Fibroblast of lung (primary cell): Measurements from ENCODE around the gene RIC8B. TPM values are rescaled to one million over a fixed set of nuclear protein-coding genes. Genes with fewer than 3 reads are reported as not detected.

Source experiments
- DNase-seq, 2 donors: peaks; one replicate each; pipeline versions ENCODE4 v3.0.0 to v3.0.0-alpha.2; 2010; ENCODE audit warnings: low read depth in 2 of 2
- H2AFZ ChIP-seq: 2 replicates; pipeline ENCODE4 v1.5.1; 2012; ENCODE audit warnings: low read length, control low read depth, inconsistent platforms
- H3K27ac ChIP-seq: 2 replicates; pipeline ENCODE4 v1.5.1; 2011; ENCODE audit warnings: low read length, control low read depth; ENCODE audit not compliant: insufficient read depth
- H3K27me3 ChIP-seq: 2 replicates; pipeline ENCODE4 v1.5.1; 2011; ENCODE audit warnings: mild to moderate bottlenecking, low read length; ENCODE audit not compliant: control insufficient read depth, insufficient read depth
- H3K36me3 ChIP-seq: 2 replicates; pipeline ENCODE4 v1.5.1; 2011; ENCODE audit warnings: low read length; ENCODE audit not compliant: control insufficient read depth, insufficient read depth
- H3K4me1 ChIP-seq: 2 replicates; pipeline ENCODE4 v1.5.1; 2011; ENCODE audit warnings: low read length; ENCODE audit not compliant: control insufficient read depth, insufficient read depth; ENCODE audit errors: extremely low read depth
- H3K4me2 ChIP-seq: 2 replicates; pipeline ENCODE4 v1.5.1; 2011; ENCODE audit warnings: low read length, control low read depth; ENCODE audit not compliant: insufficient read depth; ENCODE audit errors: extremely low read depth
- H3K4me3 ChIP-seq, 4 experiments: fragments of 200-600 bp in 1 of 4; sonication (generic) in 1 of 4; replicated peaks in 1 of 4; 2 replicates each; pipeline ENCODE4 v1.5.1; 2011 to 2016; ENCODE audit warnings: low read length in 4 of 4, low read depth in 3 of 4, mild to moderate bottlenecking in 3 of 4, control low read depth in 2 of 4, inconsistent platforms in 1 of 4, mixed read lengths in 1 of 4; ENCODE audit not compliant: insufficient read depth in 1 of 4; ENCODE audit errors: control extremely low read depth in 1 of 4
- H3K79me2 ChIP-seq: 2 replicates; pipeline ENCODE4 v1.5.1; 2012; ENCODE audit warnings: mild to moderate bottlenecking, low read length, inconsistent platforms; ENCODE audit not compliant: control insufficient read depth, insufficient read depth
- H3K9ac ChIP-seq: 2 replicates; pipeline ENCODE4 v1.5.1; 2011; ENCODE audit warnings: mild to moderate bottlenecking, low read length, control low read depth; ENCODE audit not compliant: insufficient read depth
- H3K9me3 ChIP-seq: 2 replicates; pipeline ENCODE4 v1.5.1; 2012; ENCODE audit warnings: low read depth, low read length; ENCODE audit not compliant: control insufficient read depth, insufficient read depth
- H4K20me1 ChIP-seq: 2 replicates; pipeline ENCODE4 v1.5.1; 2011; ENCODE audit warnings: low read length; ENCODE audit not compliant: control insufficient read depth, insufficient read depth; ENCODE audit errors: extremely low read depth
- EZH2 ChIP-seq: IDR thresholded peaks from 2 replicates; pipeline ENCODE4 v1.5.1; 2012; ENCODE audit warnings: low read length, control low read depth, mild to moderate bottlenecking; ENCODE audit errors: missing control alignments
- polyA plus RNA-seq, 2 donors: library from polyadenylated mRNA; depleted of rRNA in 1 of 2; stranded (reverse) in 1 of 2; unstranded in 1 of 2; fragments of >200 nt; gene quantifications; 2 replicates each; pipeline ENCODE4 v1.2.1, GENCODE V29; 2011 to 2012; ENCODE audit warnings: missing spikeins in 1 of 2
- total RNA-seq: library from RNA; depleted of rRNA; stranded (reverse); fragments of >200 nt; gene quantifications from 2 replicates; pipeline ENCODE4 v1.2.1, GENCODE V29; 2014
- TF ChIP-seq, protein P1 (sequence below), 2 donors: IDR thresholded peaks in 1 of 2; conservative IDR thresholded peaks in 1 of 2; 1 replicate in 1 of 2; 2 replicates in 1 of 2; pipeline ENCODE4 v1.5.1; 2011 to 2012; ENCODE audit warnings: low read length in 2 of 2, control low read depth in 1 of 2, inconsistent platforms in 1 of 2, low read depth in 1 of 2, mild to moderate bottlenecking in 1 of 2

RIC8B gene
- total and polyA plus RNA-seq, 2 donors (not counting 1 experiment from before 2014, with no cell fraction given), result 9.2 to 11.6 TPM

DNA sequence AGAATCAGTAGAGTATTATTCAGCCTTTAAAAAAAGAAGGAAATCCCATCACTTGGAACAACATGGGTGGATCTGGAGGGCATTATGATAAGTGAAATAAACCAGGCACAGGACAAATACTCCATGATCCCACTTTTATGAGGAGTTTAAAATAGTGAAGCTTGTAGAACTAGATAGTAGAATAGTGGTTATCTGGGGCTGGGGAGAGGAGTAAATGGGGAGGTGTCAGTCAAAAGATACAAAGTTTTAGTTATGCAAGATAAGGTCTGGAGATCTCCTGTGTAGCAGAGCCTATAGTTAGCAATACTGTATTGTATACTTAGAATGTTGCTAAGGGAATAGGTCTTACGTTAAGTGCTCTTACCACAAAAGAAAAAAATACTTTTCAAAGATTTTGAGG, 64.9 kb downstream of the RIC8B start:
- no peak overlapping the region for H3K4me2 ChIP-seq
- no peak overlapping the region for H3K27ac ChIP-seq
- no peak overlapping the region for H3K9ac ChIP-seq
- no peak overlapping the region for H2AFZ ChIP-seq
- no peaks in the 10 kb centered on the region for H3K27me3 ChIP-seq
- H3K9me3 ChIP-seq, result no peaks in the 10 kb centered on the region
- no peak for TF ChIP-seq EZH2
- TF ChIP-seq, protein P1, sequence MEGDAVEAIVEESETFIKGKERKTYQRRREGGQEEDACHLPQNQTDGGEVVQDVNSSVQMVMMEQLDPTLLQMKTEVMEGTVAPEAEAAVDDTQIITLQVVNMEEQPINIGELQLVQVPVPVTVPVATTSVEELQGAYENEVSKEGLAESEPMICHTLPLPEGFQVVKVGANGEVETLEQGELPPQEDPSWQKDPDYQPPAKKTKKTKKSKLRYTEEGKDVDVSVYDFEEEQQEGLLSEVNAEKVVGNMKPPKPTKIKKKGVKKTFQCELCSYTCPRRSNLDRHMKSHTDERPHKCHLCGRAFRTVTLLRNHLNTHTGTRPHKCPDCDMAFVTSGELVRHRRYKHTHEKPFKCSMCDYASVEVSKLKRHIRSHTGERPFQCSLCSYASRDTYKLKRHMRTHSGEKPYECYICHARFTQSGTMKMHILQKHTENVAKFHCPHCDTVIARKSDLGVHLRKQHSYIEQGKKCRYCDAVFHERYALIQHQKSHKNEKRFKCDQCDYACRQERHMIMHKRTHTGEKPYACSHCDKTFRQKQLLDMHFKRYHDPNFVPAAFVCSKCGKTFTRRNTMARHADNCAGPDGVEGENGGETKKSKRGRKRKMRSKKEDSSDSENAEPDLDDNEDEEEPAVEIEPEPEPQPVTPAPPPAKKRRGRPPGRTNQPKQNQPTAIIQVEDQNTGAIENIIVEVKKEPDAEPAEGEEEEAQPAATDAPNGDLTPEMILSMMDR (conservative IDR thresholded peaks at IDR 0.05 in 1 of 2, IDR thresholded peaks at IDR 0.05 in 1 of 2; ENCODE audit: low read depth in 1 of 2, low read length in 2 of 2), result no peak
- no peaks in the 10 kb centered on the region for H4K20me1 ChIP-seq
- no peaks in the 10 kb centered on the region for H3K79me2 ChIP-seq
- peaks cover 2% of the 10 kb centered on the region for H3K36me3 ChIP-seq
- no peak for DNase-seq
- H3K4me1 ChIP-seq, result no peaks in the 10 kb centered on the region
- no peak overlapping the region for H3K4me3 ChIP-seq

DNA sequence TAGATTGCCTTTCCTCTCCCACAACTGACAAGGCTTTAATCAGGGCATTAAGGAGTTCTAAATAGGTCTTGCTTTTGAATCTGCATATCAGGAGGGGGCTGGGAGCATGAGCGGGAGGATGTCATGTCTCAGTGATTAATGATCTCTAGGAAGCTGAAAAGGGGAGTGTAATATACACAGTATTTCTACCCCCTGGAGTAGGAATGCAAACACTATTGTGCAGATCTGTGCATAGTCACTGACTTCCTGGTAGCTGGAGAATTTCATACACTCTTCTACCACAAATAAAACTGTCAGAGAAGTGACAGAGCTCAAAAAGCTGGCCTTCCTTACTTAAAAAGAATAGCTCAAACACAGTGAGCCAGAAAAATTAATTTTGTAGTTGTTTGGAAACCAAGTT, 65.8 kb downstream of the RIC8B start:
- no peaks in the 10 kb centered on the region for H4K20me1 ChIP-seq
- no peak overlapping the region for H3K4me3 ChIP-seq
- DNase-seq, result peak; percentile 46 to 83
- H3K27ac ChIP-seq, result peak overlapping the region; percentile 4
- no peak overlapping the region for H2AFZ ChIP-seq
- H3K9ac ChIP-seq, result no peak overlapping the region
- TF ChIP-seq, protein P1 (conservative IDR thresholded peaks at IDR 0.05 in 1 of 2, IDR thresholded peaks at IDR 0.05 in 1 of 2; ENCODE audit: low read depth in 1 of 2, low read length in 2 of 2), result no peak
- TF ChIP-seq EZH2, result no peak
- no peaks in the 10 kb centered on the region for H3K79me2 ChIP-seq
- H3K36me3 ChIP-seq, result peaks cover 2% of the 10 kb centered on the region
- H3K4me2 ChIP-seq, result peak overlapping the region; percentile 23
- no peaks in the 10 kb centered on the region for H3K27me3 ChIP-seq
- H3K4me1 ChIP-seq, result no peaks in the 10 kb centered on the region
- H3K9me3 ChIP-seq, result no peaks in the 10 kb centered on the region

DNA sequence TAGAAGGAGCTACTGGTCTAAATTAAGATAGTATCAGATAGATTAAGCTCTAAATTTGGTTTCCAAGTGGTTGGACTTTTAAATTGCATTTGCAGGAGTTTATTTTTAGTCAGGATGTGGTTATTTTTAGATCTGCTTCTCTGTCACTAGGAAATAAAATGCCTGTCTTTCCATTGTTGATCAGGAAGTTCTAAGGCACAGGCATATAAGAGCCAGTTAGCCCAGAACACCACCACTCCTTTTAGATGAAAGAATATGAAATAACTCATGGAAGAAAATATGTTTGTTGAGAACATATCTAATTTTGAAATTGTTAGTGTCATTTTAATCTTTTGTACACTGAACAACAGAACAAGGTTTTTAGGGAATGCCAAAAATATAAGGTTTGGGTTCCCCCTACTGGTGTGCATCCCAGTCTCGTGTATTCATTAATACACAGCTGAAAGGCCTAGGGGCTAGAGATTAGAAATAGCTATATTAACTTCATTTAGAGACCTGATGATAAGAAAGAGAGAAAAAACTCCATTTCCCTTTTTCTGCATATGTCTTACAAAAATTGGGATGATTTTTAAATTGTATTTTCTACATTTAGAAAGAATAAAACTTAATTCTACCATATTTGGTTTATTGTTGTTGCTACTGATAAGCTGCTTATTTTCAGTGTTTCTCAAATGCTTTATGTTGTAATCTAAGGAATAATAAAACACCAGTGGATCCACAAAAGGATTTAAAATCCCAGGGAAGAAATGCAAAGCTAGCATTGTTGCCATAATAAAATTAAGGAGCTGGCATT, 67.2 kb downstream of the RIC8B start:
- DNase-seq, result peak; percentile 35 to 72
- no peaks in the 10 kb centered on the region for H4K20me1 ChIP-seq
- H3K4me3 ChIP-seq, result no peak overlapping the region
- no peaks in the 10 kb centered on the region for H3K79me2 ChIP-seq
- peak overlapping the region; percentile 48 for H3K4me2 ChIP-seq
- peaks cover 2% of the 10 kb centered on the region for H3K36me3 ChIP-seq
- no peaks in the 10 kb centered on the region for H3K4me1 ChIP-seq
- no peaks in the 10 kb centered on the region for H3K27me3 ChIP-seq
- H3K9ac ChIP-seq, result peak overlapping the region; percentile 5
- no peak overlapping the region for H3K27ac ChIP-seq
- peak overlapping the region; percentile 56 for H2AFZ ChIP-seq
- TF ChIP-seq, protein P1 (conservative IDR thresholded peaks at IDR 0.05 in 1 of 2, IDR thresholded peaks at IDR 0.05 in 1 of 2; ENCODE audit: low read depth in 1 of 2, low read length in 2 of 2), result peak; percentile 59 to 68
- TF ChIP-seq EZH2, result no peak
- H3K9me3 ChIP-seq, result no peaks in the 10 kb centered on the region
